OCI-LY3 (cell line): Measurements from ENCODE around the gene ARHGEF11.

Source experiments
- H2AFZ ChIP-seq: fragments of 200-600, 300-600 bp; shearing (Covaris generic); 2 replicates; pipeline ENCODE4 v1.6.0; 2014; ENCODE audit warnings: antibody characterized with exemption, low read depth, low read length
- H3K27ac ChIP-seq: fragments of 200-600, 300-600 bp; sonication (generic); 2 replicates; pipeline ENCODE4 v1.5.1; 2014; ENCODE audit warnings: mild to moderate bottlenecking, low read length, moderate library complexity, mixed read lengths
- H3K27me3 ChIP-seq: fragments of 200-600, 300-600 bp; sonication (generic); 2 replicates; pipeline ENCODE4 v1.6.1; 2014; ENCODE audit warnings: low read depth, low read length, mixed read lengths
- H3K36me3 ChIP-seq: fragments of 200-600, 300-600 bp; sonication (generic); replicated peaks from 2 replicates; pipeline ENCODE3; 2014; ENCODE audit warnings: low read depth, low read length, mixed read lengths
- H3K4me1 ChIP-seq: fragments of 300-600, 200-600 bp; sonication (generic); 2 replicates; pipeline ENCODE4 v1.6.1; 2014; ENCODE audit warnings: low read length, mixed read lengths
- H3K4me2 ChIP-seq: fragments of 200-600, 300-600 bp; sonication (generic); 2 replicates; pipeline ENCODE4 v1.6.1; 2014; ENCODE audit warnings: low read length, mixed read lengths
- H3K4me3 ChIP-seq: fragments of 300-600, 200-600 bp; sonication (generic); 2 replicates; pipeline ENCODE4 v1.5.1; 2014; ENCODE audit warnings: antibody characterized with exemption, mild to moderate bottlenecking, low read length, moderate library complexity
- H3K79me2 ChIP-seq: fragments of 300-600, 200-600 bp; shearing (Covaris generic); 2 replicates; pipeline ENCODE4 v1.6.1; 2014; ENCODE audit warnings: mild to moderate bottlenecking, low read length, mixed read lengths
- H3K9ac ChIP-seq: fragments of 300-600, 200-600 bp; shearing (Covaris generic); 2 replicates; pipeline ENCODE4 v1.6.0; 2014; ENCODE audit warnings: mild to moderate bottlenecking, low read length, moderate library complexity
- H3K9me3 ChIP-seq: fragments of 200-600, 300-600 bp; shearing (Covaris generic); 2 replicates; pipeline ENCODE4 v1.6.1; 2014; ENCODE audit warnings: low read length, mixed read lengths; ENCODE audit not compliant: insufficient read depth
- H4K20me1 ChIP-seq: fragments of 200-600, 300-600 bp; sonication (generic); 2 replicates; pipeline ENCODE4 v1.6.1; 2016; ENCODE audit warnings: low read length, mixed read lengths; ENCODE audit not compliant: insufficient read depth
- CTCF ChIP-seq: fragments of 200-600, 300-600 bp; sonication (generic); IDR thresholded peaks from 2 replicates; pipeline ENCODE4 v1.5.1; 2014; ENCODE audit warnings: antibody characterized with exemption, low read length, low read depth
- EZH2phosphoT487 ChIP-seq: fragments of 200-600 bp; shearing (Covaris generic); IDR thresholded peaks from 2 replicates; pipeline ENCODE4 v1.6.1; 2018; ENCODE audit warnings: antibody characterized with exemption, mixed run types, low read depth

The ARHGEF11 gene

GRCh38 chr1:156931211-156931952, 114.2 kb downstream of the ARHGEF11 start:
- H3K9ac ChIP-seq: no peak overlapping the region
- H3K27ac ChIP-seq: no peak overlapping the region
- no peaks in the 10 kb centered on the region for H3K9me3 ChIP-seq
- H3K4me3 ChIP-seq: no peak overlapping the region
- H4K20me1 ChIP-seq: no peaks in the 10 kb centered on the region
- TF ChIP-seq CTCF (no peak), EZH2phosphoT487 (no peak)
- H3K4me2 ChIP-seq: no peak overlapping the region
- no peaks in the 10 kb centered on the region; the same call in 1 of the 2 replicates for H3K4me1 ChIP-seq
- no peak overlapping the region for H2AFZ ChIP-seq
- H3K27me3 ChIP-seq: peaks cover 12% of the 10 kb centered on the region
- H3K79me2 ChIP-seq: no peaks in the 10 kb centered on the region
- peaks cover 3% of the 10 kb centered on the region for H3K36me3 ChIP-seq

GRCh38 chr1:156930483-156930882, 115.1 kb downstream of the ARHGEF11 start:
- Histone ChIP-seq H3K9ac (no peak overlapping the region), H4K20me1 (no peaks in the 10 kb centered on the region), H3K36me3 (no peaks in the 10 kb centered on the region), H3K27me3 (peaks cover 18% of the 10 kb centered on the region), H3K27ac (no peak overlapping the region), H3K4me1 (no peaks in the 10 kb centered on the region), H2AFZ (no peak overlapping the region), H3K79me2 (no peaks in the 10 kb centered on the region), H3K4me3 (no peak overlapping the region), H3K4me2 (no peak overlapping the region), H3K9me3 (no peaks in the 10 kb centered on the region)
- TF ChIP-seq EZH2phosphoT487 (no peak), CTCF (no peak)

- Histone ChIP-seq H3K79me2 (no peaks in the 10 kb centered on the region), H3K27me3 (peaks cover 18% of the 10 kb centered on the region), H3K4me3 (no peak overlapping the region), H3K27ac (no peak overlapping the region), H3K4me1 (no peaks in the 10 kb centered on the region), H3K4me2 (no peak overlapping the region), H3K36me3 (no peaks in the 10 kb centered on the region), H3K9me3 (no peaks in the 10 kb centered on the region), H2AFZ (no peak overlapping the region), H3K9ac (no peak overlapping the region), H4K20me1 (no peaks in the 10 kb centered on the region)
- TF ChIP-seq CTCF (no peak), EZH2phosphoT487 (no peak)
These were observed 115.8 kb downstream of the ARHGEF11 start for GRCh38 chr1:156929596-156930238.

DNA sequence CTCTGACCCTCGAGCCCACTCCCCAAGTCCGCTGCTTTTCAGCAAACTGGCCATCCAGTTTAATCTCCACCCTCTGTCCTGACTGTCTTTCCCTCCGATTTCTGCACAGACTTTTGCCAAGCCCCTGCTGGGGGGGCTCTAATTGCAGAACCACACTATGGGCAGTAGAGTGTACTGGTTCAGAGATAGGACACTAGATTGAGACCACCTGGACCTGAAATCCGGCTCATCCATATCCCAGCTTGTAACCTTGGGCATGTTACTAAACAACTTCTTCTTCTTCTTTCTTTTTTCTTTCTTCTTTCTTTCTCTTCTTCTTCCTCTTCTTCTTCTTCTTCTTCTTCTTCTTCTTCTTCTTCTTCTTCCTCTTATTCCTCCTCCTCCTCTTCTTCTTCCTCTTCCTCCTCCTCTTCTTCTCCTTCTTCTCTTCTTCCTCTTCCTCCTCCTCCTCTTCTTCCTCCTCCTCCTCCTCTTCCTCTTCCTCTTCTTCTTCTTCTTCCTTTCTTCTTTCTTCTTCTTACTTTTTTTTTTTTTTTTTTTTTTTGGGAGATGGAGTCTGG, 117.4 kb downstream of the ARHGEF11 start:
- Histone ChIP-seq H3K36me3 (no peaks in the 10 kb centered on the region), H3K4me3 (no peak overlapping the region), H3K9me3 (no peaks in the 10 kb centered on the region), H3K9ac (no peak overlapping the region), H3K79me2 (no peaks in the 10 kb centered on the region), H2AFZ (no peak overlapping the region), H3K27me3 (peaks cover 22% of the 10 kb centered on the region), H3K27ac (no peak overlapping the region), H4K20me1 (no peaks in the 10 kb centered on the region), H3K4me1 (no peaks in the 10 kb centered on the region), H3K4me2 (no peak overlapping the region)
- TF ChIP-seq CTCF (no peak), EZH2phosphoT487 (no peak)
